Epithelial cell of proximal tubule (primary cell): ENCODE results near the gene COL8A1. TPM values are rescaled to one million over a fixed set of nuclear protein-coding genes. Genes with fewer than 3 reads are reported as not detected.
"Not testable (repeated sequence)": the region's sequence is repeated elsewhere in the genome, so short reads cannot be mapped to it uniquely, and the experiment has no call there.

Source experiments
- DNase-seq: peaks from one replicate; pipeline ENCODE4 v3.0.0-alpha.2; 2011; ENCODE audit warnings: low read depth
- H3K4me3 ChIP-seq: 2 replicates; pipeline ENCODE4 v1.5.1; 2011; ENCODE audit warnings: low read depth, mild to moderate bottlenecking, low read length
- CTCF ChIP-seq: conservative IDR thresholded peaks from 2 replicates; pipeline ENCODE4 v1.5.1; 2012; ENCODE audit warnings: low read depth, mild to moderate bottlenecking, low read length
- total RNA-seq: library from RNA; depleted of rRNA; stranded (reverse); fragments of >200 nt; gene quantifications from 2 replicates; pipeline ENCODE4 v1.2.3, GENCODE V29; 2015

COL8A1 gene
- total RNA-seq, result 60.5 and 83.7 TPM in 2 replicates

DNA sequence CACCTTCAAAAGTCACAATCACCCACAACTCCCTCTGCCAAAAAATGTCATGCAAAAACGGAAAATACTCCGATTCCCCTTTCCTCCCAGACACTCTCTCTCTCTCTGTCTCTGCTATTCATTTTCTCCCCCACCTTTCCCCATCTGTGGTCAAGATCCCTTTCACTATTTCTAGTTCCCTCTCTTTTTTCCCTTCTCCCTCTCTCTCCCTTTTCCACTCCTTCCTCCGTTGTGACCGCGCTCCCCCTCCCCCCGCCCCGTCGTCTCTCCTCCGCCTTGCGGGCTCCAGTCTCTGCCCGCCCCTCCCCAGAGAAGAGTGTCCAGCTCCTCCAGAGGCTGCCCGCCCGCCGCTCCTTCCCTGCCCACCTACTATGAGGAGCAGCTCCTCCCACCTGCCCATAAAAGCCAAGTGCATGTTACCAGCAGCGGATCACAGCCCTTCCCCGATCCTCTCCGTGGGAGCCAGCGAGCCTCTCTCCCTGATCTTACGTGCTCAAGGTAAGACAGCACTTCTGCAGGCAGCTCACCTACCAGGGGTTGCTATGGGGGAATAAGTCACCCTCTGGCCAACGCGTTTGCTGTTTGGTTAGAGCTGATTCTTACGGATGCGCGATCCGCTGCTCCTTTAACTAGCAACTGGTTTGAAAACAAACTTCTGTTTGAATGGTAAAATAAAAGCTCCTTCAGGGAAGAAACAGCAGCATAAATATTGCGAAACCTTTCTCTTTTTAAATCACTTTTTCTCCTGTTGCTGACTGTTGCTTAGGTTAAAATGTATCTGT lies at the start of gene COL8A1:
Gene COL8A1 (plus strand): TSS at position 428 of the 782 bp plus-strand sequence. CDS start 152,089 bp downstream, outside the sequence.
- no peak for TF ChIP-seq CTCF
- H3K4me3 ChIP-seq, result peak within 1 kb of the TSS; percentile 71
- DNase-seq, result no peak

DNA sequence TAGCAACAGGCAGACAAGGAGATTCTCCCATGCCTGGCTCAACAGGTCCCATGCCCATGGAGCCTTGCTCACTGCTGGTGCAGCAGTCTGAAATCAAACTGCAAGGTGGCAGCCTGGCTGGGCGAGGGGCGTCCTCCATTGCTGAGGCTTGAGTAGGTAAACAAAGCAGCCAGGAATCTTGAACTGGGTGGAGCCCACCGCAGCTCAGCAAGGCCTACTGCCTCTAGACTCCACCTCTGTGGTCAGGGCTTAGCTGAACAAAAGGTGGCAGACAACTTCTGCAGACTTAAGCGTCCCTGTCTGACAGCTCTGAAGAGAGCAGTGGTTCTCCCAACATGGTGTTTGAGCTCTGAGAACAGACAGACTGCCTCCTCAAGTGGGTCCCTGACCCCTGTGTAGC lies 49.2 kb upstream of the COL8A1 start:
- not testable (repeated sequence) for DNase-seq

DNA sequence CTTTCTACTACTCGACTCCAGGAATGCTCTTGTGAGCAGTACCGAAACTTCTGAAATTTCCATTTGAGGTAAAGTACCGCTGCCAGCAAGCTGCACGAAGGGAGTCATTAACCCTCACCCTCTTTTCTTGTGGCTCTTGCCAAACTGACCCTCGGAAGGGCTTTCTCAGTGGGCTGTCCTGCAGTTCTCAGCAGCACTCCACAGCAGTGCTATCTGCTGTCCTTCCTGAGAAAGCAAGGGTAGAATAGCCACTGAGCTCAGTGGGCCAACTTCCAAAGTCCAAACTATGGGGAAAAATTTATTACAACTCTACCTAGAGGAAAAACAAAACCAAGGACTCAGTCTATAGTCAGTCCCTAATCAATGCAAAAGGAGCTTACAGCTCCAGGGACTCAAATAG lies 38.5 kb upstream of the COL8A1 start:
- H3K4me3 ChIP-seq, result no peak overlapping the region
- no peak for DNase-seq
- TF ChIP-seq CTCF, result no peak

More for the DNA sequence above, 49.2 kb upstream of the COL8A1 start:
- not testable (repeated sequence) for H3K4me3 ChIP-seq

DNA sequence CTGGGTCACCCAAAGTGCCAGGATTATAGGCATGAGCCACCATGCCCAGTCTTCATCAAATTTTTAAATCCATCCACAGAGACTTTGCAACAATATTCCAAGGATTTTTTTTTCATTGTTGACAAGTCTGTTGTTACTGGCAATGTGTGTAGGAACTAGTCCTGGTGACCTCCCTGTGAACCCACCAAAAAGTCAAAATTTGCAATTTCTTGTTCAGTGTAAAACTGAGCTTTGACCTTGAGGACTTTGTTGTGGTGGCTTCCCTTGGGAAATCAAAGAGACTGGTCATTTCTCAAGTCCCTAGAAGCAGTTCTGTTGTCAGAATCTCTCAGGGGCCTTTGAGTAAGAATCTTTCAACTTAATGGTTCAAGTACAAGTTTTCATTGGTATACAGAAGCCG lies 36.9 kb upstream of the COL8A1 start:
- no peak overlapping the region for H3K4me3 ChIP-seq
- no peak for TF ChIP-seq CTCF
- no peak for DNase-seq

DNA sequence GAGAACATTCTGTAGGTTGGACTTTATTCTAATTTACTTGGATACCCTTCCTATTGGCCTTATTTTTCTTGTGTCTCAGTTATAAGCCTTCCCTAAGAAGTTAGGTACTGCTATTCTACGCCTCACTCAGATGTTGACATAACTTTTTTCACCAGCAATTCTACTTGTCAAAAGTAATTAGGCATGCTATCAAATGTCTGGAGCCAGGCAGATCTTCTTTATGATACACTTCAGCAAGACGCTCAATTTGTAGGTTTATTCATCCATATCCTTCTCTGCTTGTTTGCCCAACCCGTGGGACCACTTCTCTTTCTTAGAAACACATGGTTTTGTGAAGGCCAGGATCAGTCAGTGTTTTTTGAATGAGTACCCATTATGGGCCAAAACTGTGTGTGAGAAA lies 36.2 kb upstream of the COL8A1 start:
- DNase-seq, result no peak
- H3K4me3 ChIP-seq, result no peak overlapping the region
- no peak for TF ChIP-seq CTCF

DNA sequence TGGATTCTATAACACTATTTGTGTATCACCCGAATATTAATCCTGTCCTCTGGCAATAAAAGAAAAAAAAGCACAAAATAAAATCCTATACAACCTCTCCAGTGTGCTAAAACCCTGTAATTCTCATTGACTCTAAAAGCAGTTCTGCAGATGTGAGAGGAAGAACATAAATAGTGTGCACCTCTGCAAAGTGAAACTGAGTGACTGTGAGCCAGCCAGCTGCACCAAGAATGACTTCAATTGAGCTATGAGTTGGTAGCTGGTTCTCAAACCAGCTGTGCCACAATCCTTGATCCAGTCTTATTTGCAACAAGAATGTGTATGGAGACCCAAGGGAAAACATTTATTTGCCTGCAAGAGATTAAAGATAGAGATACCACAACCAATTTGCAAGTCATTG lies 31.2 kb upstream of the COL8A1 start:
- no peak overlapping the region for H3K4me3 ChIP-seq
- TF ChIP-seq CTCF, result no peak
- no peak for DNase-seq

- no peak for DNase-seq
- no peak overlapping the region for H3K4me3 ChIP-seq
- no peak for TF ChIP-seq CTCF
Observed at GRCh38 chr3:99614768-99615167, 23.6 kb upstream of the COL8A1 start.
